ENCODE data around the gene RPL6.

The RPL6 gene

DNA sequence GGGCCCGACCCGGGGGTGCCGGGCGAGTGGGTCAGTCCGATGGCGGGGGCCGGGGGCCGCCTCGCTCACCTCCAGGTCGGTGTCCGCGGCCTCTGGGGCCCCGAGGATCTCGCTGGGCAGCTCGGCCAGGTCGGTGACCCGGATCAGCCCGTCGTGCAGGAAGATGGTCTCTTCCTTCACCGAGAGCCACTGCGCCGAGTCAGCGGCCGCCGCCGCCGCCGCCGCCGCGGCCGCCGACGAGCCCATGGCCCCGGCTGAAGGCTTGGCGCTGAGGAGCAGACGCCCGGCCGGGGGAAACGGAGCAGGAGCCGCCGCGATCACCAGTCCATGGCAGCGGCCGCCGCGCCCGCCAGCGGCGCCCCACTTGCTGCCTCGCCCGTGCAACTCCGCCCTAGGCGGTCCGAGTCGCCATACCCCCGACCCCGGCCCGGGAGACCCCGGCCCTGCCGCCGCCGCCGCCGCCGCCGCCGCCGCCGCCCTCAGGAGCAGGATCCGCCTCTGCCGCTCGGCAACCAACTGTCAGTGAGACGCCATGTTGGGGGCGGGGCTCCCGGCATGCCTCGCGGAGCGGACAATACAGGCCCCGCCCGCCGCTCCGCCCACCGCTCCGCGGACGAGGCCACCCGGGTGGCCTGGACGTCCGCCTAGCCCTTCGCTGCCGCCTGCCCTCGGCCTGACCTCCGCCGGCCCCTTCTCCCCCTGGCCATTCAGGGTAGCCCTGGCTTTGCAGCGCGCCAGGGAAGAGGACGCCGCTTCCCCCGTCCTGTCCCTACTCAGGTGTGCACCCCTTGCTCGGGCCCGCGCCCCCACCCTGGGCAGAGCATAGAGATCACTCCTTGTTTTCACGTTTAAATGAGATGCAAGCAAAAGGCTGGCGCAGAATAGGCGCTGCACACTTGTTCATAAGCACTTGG is 27.3 kb downstream of the RPL6 start, which contains the start of gene HECTD4:
TSS of gene HECTD4 (minus strand) at position 549 of the 914 bp plus-strand sequence. CDS start at position 246, 303 bp downstream.
- no peaks in the 10 kb centered on the region for H3K27me3 Mint-ChIP-seq (ENCODE audit: low read depth)
- peak within 1 kb of the TSS; percentile 98 to 100 (median 98) for H3K4me3 Mint-ChIP-seq
- peaks cover 7% of the 10 kb centered on the region for H3K36me3 Mint-ChIP-seq (ENCODE audit: low read depth)
- H3K9me3 Mint-ChIP-seq, result no peaks in the 10 kb centered on the region
- peaks cover 34% of the 10 kb centered on the region for H3K4me1 Mint-ChIP-seq
- H3K27ac Mint-ChIP-seq, result peak within 1 kb of the TSS; percentile 88 to 97 (median 96)
- TF ChIP-seq, protein P1, sequence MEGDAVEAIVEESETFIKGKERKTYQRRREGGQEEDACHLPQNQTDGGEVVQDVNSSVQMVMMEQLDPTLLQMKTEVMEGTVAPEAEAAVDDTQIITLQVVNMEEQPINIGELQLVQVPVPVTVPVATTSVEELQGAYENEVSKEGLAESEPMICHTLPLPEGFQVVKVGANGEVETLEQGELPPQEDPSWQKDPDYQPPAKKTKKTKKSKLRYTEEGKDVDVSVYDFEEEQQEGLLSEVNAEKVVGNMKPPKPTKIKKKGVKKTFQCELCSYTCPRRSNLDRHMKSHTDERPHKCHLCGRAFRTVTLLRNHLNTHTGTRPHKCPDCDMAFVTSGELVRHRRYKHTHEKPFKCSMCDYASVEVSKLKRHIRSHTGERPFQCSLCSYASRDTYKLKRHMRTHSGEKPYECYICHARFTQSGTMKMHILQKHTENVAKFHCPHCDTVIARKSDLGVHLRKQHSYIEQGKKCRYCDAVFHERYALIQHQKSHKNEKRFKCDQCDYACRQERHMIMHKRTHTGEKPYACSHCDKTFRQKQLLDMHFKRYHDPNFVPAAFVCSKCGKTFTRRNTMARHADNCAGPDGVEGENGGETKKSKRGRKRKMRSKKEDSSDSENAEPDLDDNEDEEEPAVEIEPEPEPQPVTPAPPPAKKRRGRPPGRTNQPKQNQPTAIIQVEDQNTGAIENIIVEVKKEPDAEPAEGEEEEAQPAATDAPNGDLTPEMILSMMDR (IDR thresholded peaks at IDR 0.05; ENCODE audit: unreplicated experiment in 3 of 3), result no peak

DNA sequence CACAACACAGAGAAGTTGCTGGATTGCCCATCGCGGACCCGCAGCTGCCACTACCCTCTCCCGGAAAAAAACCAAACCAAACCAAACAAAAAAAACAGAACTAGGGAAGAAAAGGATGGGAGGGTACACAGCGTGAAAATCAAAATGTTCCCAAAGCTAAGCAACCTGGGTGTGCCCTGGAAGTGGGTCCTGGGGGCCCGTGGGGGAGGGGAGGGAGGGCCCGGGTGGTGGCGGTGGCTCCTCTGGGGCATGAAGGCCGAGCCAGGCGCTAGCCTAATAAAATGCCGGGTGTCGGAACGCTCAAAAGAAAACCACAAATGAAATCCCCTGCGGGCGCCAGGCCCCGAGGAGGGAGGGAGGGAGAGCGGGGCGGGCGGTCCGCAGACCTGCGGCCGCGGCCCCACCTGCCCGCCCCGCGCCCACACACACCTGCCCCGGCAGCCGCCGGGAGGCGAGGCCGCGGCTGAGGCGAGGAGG is 28.0 kb downstream of the RPL6 start:
- H3K27ac Mint-ChIP-seq, result peak overlapping the region; percentile 88 to 97 (median 96)
- peaks cover 30% of the 10 kb centered on the region for H3K4me1 Mint-ChIP-seq
- TF ChIP-seq, protein P1 (IDR thresholded peaks at IDR 0.05; ENCODE audit: unreplicated experiment in 3 of 3), result no peak
- peaks cover 9% of the 10 kb centered on the region for H3K36me3 Mint-ChIP-seq (ENCODE audit: low read depth)
- no peaks in the 10 kb centered on the region for H3K27me3 Mint-ChIP-seq (ENCODE audit: low read depth)
- peak overlapping the region; percentile 98 to 100 (median 98) for H3K4me3 Mint-ChIP-seq
- no peaks in the 10 kb centered on the region for H3K9me3 Mint-ChIP-seq

DNA sequence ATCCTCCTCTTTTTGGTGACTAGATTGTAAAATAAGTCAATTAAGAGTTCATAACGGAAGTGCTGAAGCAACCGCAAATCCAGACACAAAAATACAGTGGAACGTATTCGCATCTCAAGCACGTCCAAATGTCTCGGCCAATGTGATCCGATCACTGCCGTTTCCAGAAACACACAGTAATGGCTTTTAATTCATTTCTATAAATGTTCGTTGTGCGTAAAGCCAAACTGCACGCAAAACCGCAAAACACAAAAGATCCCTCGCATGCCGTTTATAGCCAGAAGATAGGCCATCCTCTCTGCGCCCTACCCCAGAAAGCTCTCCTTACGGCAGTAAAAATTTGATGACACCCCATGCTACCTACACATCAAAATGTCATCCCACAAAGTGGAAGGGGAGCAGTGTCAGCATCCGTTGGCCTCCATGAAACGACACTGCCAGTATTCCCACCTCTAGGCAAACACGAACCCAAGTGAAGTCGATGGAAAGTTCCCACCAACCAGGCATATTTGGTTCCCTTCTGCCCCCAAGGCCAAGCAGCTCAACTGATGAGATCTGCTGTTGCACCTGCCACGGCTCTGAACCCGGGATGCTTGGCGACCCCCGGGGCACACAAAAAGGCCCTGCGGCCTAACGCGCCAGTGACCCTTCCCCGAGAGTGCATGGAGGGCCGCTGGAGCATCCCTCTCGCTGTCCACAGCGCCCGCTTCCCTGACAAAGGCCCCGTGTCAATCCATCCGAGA is 28.6 kb downstream of the RPL6 start:
- H3K9me3 Mint-ChIP-seq, result no peaks in the 10 kb centered on the region
- H3K4me1 Mint-ChIP-seq, result peaks cover 28% of the 10 kb centered on the region
- H3K36me3 Mint-ChIP-seq (ENCODE audit: low read depth), result peaks cover 11% of the 10 kb centered on the region
- H3K27ac Mint-ChIP-seq, result peak overlapping the region; percentile 88 to 97 (median 96)
- TF ChIP-seq, protein P1 (IDR thresholded peaks at IDR 0.05; ENCODE audit: unreplicated experiment in 3 of 3), result no peak
- H3K27me3 Mint-ChIP-seq (ENCODE audit: low read depth), result no peaks in the 10 kb centered on the region
- peak overlapping the region; percentile 98 to 100 (median 98) for H3K4me3 Mint-ChIP-seq

DNA sequence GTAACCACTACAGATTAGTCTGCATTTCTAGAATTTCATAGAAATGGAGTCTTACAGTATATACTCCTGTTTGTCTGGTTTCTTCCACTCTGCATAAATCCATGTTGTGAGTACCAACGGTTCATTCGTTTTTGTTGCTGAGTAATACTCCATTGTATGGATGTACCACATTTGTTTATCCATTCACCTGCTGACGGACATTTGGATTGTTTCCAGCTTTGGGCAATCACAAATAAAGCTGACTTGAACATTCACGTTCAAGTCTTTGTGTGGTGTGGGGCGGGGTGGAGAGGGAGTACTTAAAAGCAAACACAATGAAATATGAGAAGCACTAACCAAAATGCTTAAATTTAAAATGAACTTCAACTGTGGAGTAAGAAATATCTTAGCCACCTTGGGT is 34.3 kb downstream of the RPL6 start:
- Mint-ChIP-seq H3K4me3 (no peak overlapping the region), H3K9me3 (no peaks in the 10 kb centered on the region), H3K27me3 (ENCODE audit: low read depth) (no peaks in the 10 kb centered on the region), H3K36me3 (ENCODE audit: low read depth) (peaks cover 19% of the 10 kb centered on the region), H3K27ac (no peak overlapping the region), H3K4me1 (peaks cover 36% of the 10 kb centered on the region)
- TF ChIP-seq, protein P1 (IDR thresholded peaks at IDR 0.05; ENCODE audit: unreplicated experiment in 3 of 3), result no peak

DNA sequence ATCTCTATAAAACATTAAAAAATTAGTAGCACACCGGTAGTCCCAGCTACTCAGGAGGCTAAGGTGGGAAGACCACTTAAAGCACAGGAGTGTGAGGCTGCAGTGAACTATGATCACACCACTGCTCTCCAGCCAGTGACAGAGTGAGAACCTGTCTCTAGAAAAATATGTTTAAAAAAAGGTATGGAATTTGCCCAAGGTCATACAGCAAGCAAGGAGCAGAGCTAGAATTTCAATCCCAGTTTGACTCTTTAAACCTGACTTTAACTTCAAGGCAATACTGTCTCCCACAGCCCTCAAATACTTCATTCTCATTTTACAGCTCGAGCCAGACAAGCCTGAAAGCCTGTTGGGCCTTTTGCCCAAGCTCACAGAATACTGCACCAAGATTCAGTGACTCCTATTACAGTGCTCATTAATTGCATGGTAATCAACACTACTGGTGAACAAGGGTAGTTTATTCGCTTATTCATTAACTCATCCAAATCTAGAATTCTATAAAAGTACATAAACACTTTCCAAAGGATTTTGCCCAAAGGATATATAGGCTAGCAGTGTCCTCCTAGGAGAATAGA is 35.2 kb downstream of the RPL6 start:
- Mint-ChIP-seq H3K27ac (peak overlapping the region in 1 of 3 experiments; percentile 22), H3K36me3 (ENCODE audit: low read depth) (peaks cover 19% of the 10 kb centered on the region), H3K4me3 (no peak overlapping the region), H3K27me3 (ENCODE audit: low read depth) (no peaks in the 10 kb centered on the region), H3K9me3 (no peaks in the 10 kb centered on the region), H3K4me1 (peaks cover 34% of the 10 kb centered on the region)
- TF ChIP-seq, protein P1 (IDR thresholded peaks at IDR 0.05; ENCODE audit: unreplicated experiment in 3 of 3), result no peak

Measured in nephron (organoid).